ENCODE results near the gene CMIP.

GRCh38 chr16:81419806-81420205 lies 24.8 kb upstream of the CMIP start:
- TF ChIP-seq CTCF (IDR thresholded peaks at IDR 0.05) (no peak), POLR2A (IDR thresholded peaks at IDR 0.05) (no peak)
